ENCODE data around the gene CCNQ. TPM values are rescaled to one million over a fixed set of nuclear protein-coding genes. Genes with fewer than 3 reads are reported as not detected.
"Not testable (repeated sequence)": the region's sequence is repeated elsewhere in the genome, so short reads cannot be mapped to it uniquely, and the experiment has no call there.

CCNQ gene
- polyA plus RNA-seq, 4 donors: 13.5 to 20.7 (median 17.9) TPM

GRCh38 chrX:153623310-153624029 lies 24.5 kb upstream of the CCNQ start:
- no peak for DNase-seq (ENCODE audit: low read depth in 4 of 4, low spot score in 3 of 4)

- no peak for DNase-seq (ENCODE audit: low read depth in 4 of 4, low spot score in 3 of 4)
Observed at GRCh38 chrX:153622661-153623309, 23.8 kb upstream of the CCNQ start.

- DNase-seq (ENCODE audit: low read depth in 4 of 4, low spot score in 3 of 4): no peak
Observed at GRCh38 chrX:153621949-153622598, 23.1 kb upstream of the CCNQ start.

- no peak for DNase-seq (ENCODE audit: low read depth in 4 of 4, low spot score in 3 of 4)
Observed at GRCh38 chrX:153620576-153620975, 21.6 kb upstream of the CCNQ start.

- DNase-seq (ENCODE audit: low read depth in 4 of 4, low spot score in 3 of 4): no peak
Observed at GRCh38 chrX:153614818-153615217, 15.9 kb upstream of the CCNQ start.

- no peak for DNase-seq (ENCODE audit: low read depth in 4 of 4, low spot score in 3 of 4)
Observed at GRCh38 chrX:153612413-153612812, 13.5 kb upstream of the CCNQ start.

GRCh38 chrX:153611298-153612095 lies 12.6 kb upstream of the CCNQ start:
- DNase-seq (ENCODE audit: low read depth in 4 of 4, low spot score in 3 of 4): no peak

- DNase-seq (ENCODE audit: low read depth in 4 of 4, low spot score in 3 of 4): no peak
Observed at GRCh38 chrX:153610836-153611213, 11.9 kb upstream of the CCNQ start.

GRCh38 chrX:153609917-153610835 lies 11.2 kb upstream of the CCNQ start:
- DNase-seq (ENCODE audit: low read depth in 4 of 4, low spot score in 3 of 4): peak in 2 of 4 donors; percentile 46 to 50

GRCh38 chrX:153608806-153609205 lies 9.9 kb upstream of the CCNQ start:
- no peak for DNase-seq (ENCODE audit: low read depth in 4 of 4, low spot score in 3 of 4)

- no peak for DNase-seq (ENCODE audit: low read depth in 4 of 4, low spot score in 3 of 4)
Observed at GRCh38 chrX:153608376-153608775, 9.4 kb upstream of the CCNQ start.

GRCh38 chrX:153606503-153606902 lies 7.6 kb upstream of the CCNQ start:
- no peak for DNase-seq (ENCODE audit: low read depth in 4 of 4, low spot score in 3 of 4)

GRCh38 chrX:153604666-153605380 lies 5.9 kb upstream of the CCNQ start:
- DNase-seq (ENCODE audit: low read depth in 4 of 4, low spot score in 3 of 4): not testable (repeated sequence)

GRCh38 chrX:153603131-153603656 lies 4.3 kb upstream of the CCNQ start:
- DNase-seq (ENCODE audit: low read depth in 4 of 4, low spot score in 3 of 4): no peak

GRCh38 chrX:153602601-153603000 lies 3.7 kb upstream of the CCNQ start:
- DNase-seq (ENCODE audit: low read depth in 4 of 4, low spot score in 3 of 4): no peak

GRCh38 chrX:153601511-153602110 lies 2.7 kb upstream of the CCNQ start:
- DNase-seq (ENCODE audit: low read depth in 4 of 4, low spot score in 3 of 4): no peak

- DNase-seq (ENCODE audit: low read depth in 4 of 4, low spot score in 3 of 4): no peak
Observed at GRCh38 chrX:153600921-153601320, 2.0 kb upstream of the CCNQ start.

- DNase-seq (ENCODE audit: low read depth in 4 of 4, low spot score in 3 of 4): no peak
Observed at GRCh38 chrX:153600032-153600373, 1.1 kb upstream of the CCNQ start.

All from left renal pelvis (tissue), 4 donors.